Adrenal gland (tissue), 5 donors: ENCODE results near the gene DOLPP1.

Source experiments
- CTCF ChIP-seq, 6 experiments: fragments of 450-650 bp in 4 of 6; fragments of 200-600 bp in 2 of 6; sonication (generic) in 1 of 6; IDR thresholded peaks; 1 replicate in 5 of 6; 2 replicates in 1 of 6; pipeline versions ENCODE4 v1.5.1 to v1.8.0; 2016 to 2021; ENCODE audit warnings: antibody characterized with exemption in 6 of 6, mild to moderate bottlenecking in 2 of 6, moderate library complexity in 1 of 6
- POLR2A ChIP-seq, 2 donors: fragments of 450-650 bp; IDR thresholded peaks; one replicate each; pipeline ENCODE4 v1.6.1; 2017; ENCODE audit warnings: antibody characterized with exemption in 2 of 2, mild to moderate bottlenecking in 2 of 2, moderate library complexity in 1 of 2
- donor health status: DM: no; HTN: no; CAD: no.

GRCh38 chr9:129109537-129109903, 28.6 kb downstream of the DOLPP1 start:
- TF ChIP-seq CTCF (IDR thresholded peaks at IDR 0.05) (no peak), POLR2A (IDR thresholded peaks at IDR 0.05) (no peak)
